Mesendoderm (in vitro differentiated cells): Measurements from ENCODE around the gene SLC12A1.
A peak's percentile ranks its signal among the peaks of the same experiment; 100 is the strongest.

ENCODE experiments used
- DNase-seq: peaks from one replicate; pipeline ENCODE4 v3.0.0; 2013
- H2AK5ac ChIP-seq: 2 replicates; pipeline ENCODE4 v1.6.1; 2013; ENCODE audit warnings: low read length, inconsistent platforms
- H2BK120ac ChIP-seq: 2 replicates; pipeline ENCODE4 v1.6.1; 2013; ENCODE audit warnings: low read depth, mild to moderate bottlenecking, low read length, moderate library complexity, mixed read lengths
- H2BK15ac ChIP-seq: replicated peaks from 2 replicates; pipeline ENCODE4 v1.6.1; 2013; ENCODE audit warnings: low read depth, mild to moderate bottlenecking, moderate library complexity
- H2BK5ac ChIP-seq: 2 replicates; pipeline ENCODE4 v1.6.1; 2013; ENCODE audit warnings: low read length, inconsistent platforms
- H3K18ac ChIP-seq: 2 replicates; pipeline ENCODE4 v1.6.1; 2013; ENCODE audit warnings: mild to moderate bottlenecking, low read length, mixed read lengths
- H3K23ac ChIP-seq: one replicate; pipeline ENCODE4 v1.6.1; 2013; ENCODE audit warnings: low read length
- H3K27ac ChIP-seq: 2 replicates; pipeline ENCODE4 v1.5.1; 2013; ENCODE audit warnings: low read depth, mild to moderate bottlenecking, inconsistent platforms, low read length, moderate library complexity
- H3K27me3 ChIP-seq: 2 replicates; pipeline ENCODE4 v1.6.1; 2013; ENCODE audit warnings: low read length, control low read depth, mild to moderate bottlenecking, inconsistent platforms; ENCODE audit not compliant: insufficient read depth, poor library complexity
- H3K36me3 ChIP-seq: 2 replicates; pipeline ENCODE4 v1.6.1; 2013; ENCODE audit warnings: low read length, inconsistent platforms; ENCODE audit not compliant: control insufficient read depth, insufficient read depth
- H3K4ac ChIP-seq: one replicate; pipeline ENCODE4 v1.6.1; 2013; ENCODE audit warnings: low read depth, mild to moderate bottlenecking, low read length, moderate library complexity
- H3K4me1 ChIP-seq: 2 replicates; pipeline ENCODE4 v1.6.1; 2013; ENCODE audit warnings: low read depth, low read length, inconsistent platforms; ENCODE audit not compliant: control insufficient read depth
- H3K4me2 ChIP-seq: 2 replicates; pipeline ENCODE4 v1.6.1; 2013; ENCODE audit warnings: low read length
- H3K4me3 ChIP-seq: 2 replicates; pipeline ENCODE4 v1.5.1; 2013; ENCODE audit warnings: mild to moderate bottlenecking, low read length
- H3K56ac ChIP-seq: one replicate; pipeline ENCODE4 v1.6.1; 2013; ENCODE audit warnings: low read length
- H3K79me1 ChIP-seq: 2 replicates; pipeline ENCODE4 v1.6.1; 2013; ENCODE audit warnings: low read length, inconsistent platforms
- H3K79me2 ChIP-seq: 2 replicates; pipeline ENCODE4 v1.6.1; 2013; ENCODE audit warnings: mild to moderate bottlenecking, low read length; ENCODE audit not compliant: control insufficient read depth, insufficient read depth
- H3K9ac ChIP-seq: 2 replicates; pipeline ENCODE4 v1.6.1; 2013; ENCODE audit warnings: low read length, inconsistent platforms
- H4K5ac ChIP-seq: one replicate; pipeline ENCODE4 v1.6.1; 2013; ENCODE audit warnings: low read length
- H4K8ac ChIP-seq: one replicate; pipeline ENCODE4 v1.6.1; 2013; ENCODE audit warnings: low read depth, mild to moderate bottlenecking, control low read depth, low read length, moderate library complexity
- WGBS: extraction: QIAGEN DNeasy Blood & Tissue Kit; methylation state at CpG from one replicate; pipeline ENCODE4 v1.1.7; 2013; ENCODE audit warnings: low lambda C conversion rate, missing lambda C conversion rate; ENCODE audit not compliant: insufficient coverage; ENCODE audit errors: extremely low coverage; 5-methylcytosine and 5-hydroxymethylcytosine counted together

SLC12A1 gene

GRCh38 chr15:48242015-48242414 is 35.9 kb downstream of the SLC12A1 start:
- Histone ChIP-seq H2BK15ac (no peak overlapping the region), H3K4ac (no peak overlapping the region), H3K18ac (no peak overlapping the region), H3K79me1 (no peaks in the 10 kb centered on the region), H3K23ac (no peak overlapping the region), H3K56ac (no peak overlapping the region), H2BK5ac (no peak overlapping the region), H3K27ac (no peak overlapping the region), H3K27me3 (no peaks in the 10 kb centered on the region), H3K9ac (no peak overlapping the region), H2BK120ac (no peak overlapping the region), H3K79me2 (no peaks in the 10 kb centered on the region), H3K36me3 (no peaks in the 10 kb centered on the region), H2AK5ac (no peak overlapping the region), H3K4me2 (no peak overlapping the region), H3K4me1 (no peaks in the 10 kb centered on the region), H4K5ac (no peak overlapping the region), H3K4me3 (no peak overlapping the region), H4K8ac (no peak overlapping the region)
- no peak for DNase-seq

DNA sequence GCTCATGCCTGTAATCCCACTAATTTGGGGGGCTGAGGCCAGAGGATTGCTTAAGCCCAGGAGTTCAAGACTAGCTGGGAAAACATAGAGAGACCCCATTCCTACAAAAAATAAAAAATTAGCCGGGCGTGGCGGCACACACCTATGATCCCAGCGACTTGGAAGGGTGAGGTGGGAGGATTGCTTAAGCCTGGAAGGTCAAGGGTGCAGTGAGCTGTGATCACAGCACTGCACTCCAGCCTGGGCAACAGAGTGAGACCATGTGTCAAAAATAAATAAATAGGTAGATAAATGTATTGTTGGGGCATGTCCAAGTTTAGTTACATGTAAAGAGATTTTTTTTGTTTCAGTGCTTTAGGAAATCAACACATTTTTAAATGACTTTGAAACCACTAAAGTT is 36.4 kb downstream of the SLC12A1 start:
- Histone ChIP-seq H3K56ac (no peak overlapping the region), H3K4me2 (no peak overlapping the region), H2BK5ac (no peak overlapping the region), H3K9ac (no peak overlapping the region), H3K36me3 (no peaks in the 10 kb centered on the region), H2BK120ac (no peak overlapping the region), H2BK15ac (no peak overlapping the region), H3K27me3 (no peaks in the 10 kb centered on the region), H3K4me3 (no peak overlapping the region), H3K27ac (no peak overlapping the region), H3K4ac (no peak overlapping the region), H4K5ac (no peak overlapping the region), H2AK5ac (no peak overlapping the region), H3K18ac (no peak overlapping the region), H3K4me1 (no peaks in the 10 kb centered on the region), H3K79me1 (no peaks in the 10 kb centered on the region), H3K79me2 (no peaks in the 10 kb centered on the region), H3K23ac (no peak overlapping the region), H4K8ac (no peak overlapping the region)
- no peak for DNase-seq
- WGBS, result no CpG with 5 or more reads among the region's 4 CpGs

DNA sequence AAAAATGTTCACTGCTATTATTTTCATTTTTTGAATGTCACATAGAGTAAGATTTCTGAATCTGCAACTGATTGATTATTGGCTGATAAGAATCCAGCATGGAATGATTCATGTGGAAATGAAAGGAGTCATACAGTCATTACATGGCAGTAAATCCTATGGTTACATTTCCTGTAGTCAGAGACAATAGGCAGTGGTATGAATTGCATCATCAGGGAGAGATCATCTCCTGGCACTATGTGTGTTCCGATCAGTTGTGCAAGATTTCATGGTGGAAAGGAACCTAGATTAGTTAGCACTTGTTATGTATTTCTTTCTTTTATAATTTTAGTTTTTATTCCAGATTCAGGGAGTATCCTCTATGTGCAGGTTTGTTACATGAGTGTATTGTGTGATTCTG is 38.8 kb downstream of the SLC12A1 start:
- Histone ChIP-seq H3K27me3 (no peaks in the 10 kb centered on the region), H4K5ac (no peak overlapping the region), H3K36me3 (no peaks in the 10 kb centered on the region), H3K4me3 (no peak overlapping the region), H2AK5ac (no peak overlapping the region), H3K56ac (no peak overlapping the region), H3K79me1 (no peaks in the 10 kb centered on the region), H3K4me1 (no peaks in the 10 kb centered on the region), H3K23ac (no peak overlapping the region), H2BK5ac (no peak overlapping the region), H3K4me2 (no peak overlapping the region), H2BK15ac (no peak overlapping the region), H2BK120ac (no peak overlapping the region), H4K8ac (no peak overlapping the region), H3K18ac (no peak overlapping the region), H3K9ac (no peak overlapping the region), H3K4ac (no peak overlapping the region), H3K27ac (no peak overlapping the region), H3K79me2 (no peaks in the 10 kb centered on the region)
- DNase-seq, result no peak
- no CpG with 5 or more reads among the region's 1 CpG for WGBS

- H2BK15ac ChIP-seq, result no peak overlapping the region
- H3K56ac ChIP-seq, result no peak overlapping the region
- no peak overlapping the region for H4K5ac ChIP-seq
- WGBS, result no CpG with 5 or more reads among the region's 5 CpGs
- no peak for DNase-seq
- H2BK120ac ChIP-seq, result no peak overlapping the region
- H3K27ac ChIP-seq, result no peak overlapping the region
- H4K8ac ChIP-seq, result no peak overlapping the region
- no peak overlapping the region for H3K23ac ChIP-seq
- H3K4me1 ChIP-seq, result peaks cover 2% of the 10 kb centered on the region
- H3K4me3 ChIP-seq, result no peak overlapping the region
- H3K18ac ChIP-seq, result no peak overlapping the region
- no peaks in the 10 kb centered on the region for H3K79me1 ChIP-seq
- H3K79me2 ChIP-seq, result no peaks in the 10 kb centered on the region
- H3K9ac ChIP-seq, result no peak overlapping the region
- H3K4ac ChIP-seq, result no peak overlapping the region
- H2AK5ac ChIP-seq, result no peak overlapping the region
- no peaks in the 10 kb centered on the region for H3K27me3 ChIP-seq
- H3K36me3 ChIP-seq, result no peaks in the 10 kb centered on the region
- no peak overlapping the region for H2BK5ac ChIP-seq
- H3K4me2 ChIP-seq, result no peak overlapping the region
These were observed 42.3 kb downstream of the SLC12A1 start for GRCh38 chr15:48248414-48248813.

GRCh38 chr15:48250640-48251076 is 44.6 kb downstream of the SLC12A1 start:
- no peak overlapping the region for H2AK5ac ChIP-seq
- no peak overlapping the region for H2BK5ac ChIP-seq
- no peak overlapping the region for H3K4me2 ChIP-seq
- peak; percentile 87 for DNase-seq
- no peak overlapping the region for H2BK15ac ChIP-seq
- H4K5ac ChIP-seq, result no peak overlapping the region
- H3K4ac ChIP-seq, result no peak overlapping the region
- H3K4me1 ChIP-seq, result peaks cover 2% of the 10 kb centered on the region
- no CpG with 5 or more reads among the region's 6 CpGs for WGBS
- no peaks in the 10 kb centered on the region for H3K79me1 ChIP-seq
- H2BK120ac ChIP-seq, result no peak overlapping the region
- H3K36me3 ChIP-seq, result no peaks in the 10 kb centered on the region
- H3K27me3 ChIP-seq, result no peaks in the 10 kb centered on the region
- no peak overlapping the region for H3K18ac ChIP-seq
- no peaks in the 10 kb centered on the region for H3K79me2 ChIP-seq
- H3K23ac ChIP-seq, result no peak overlapping the region
- H3K9ac ChIP-seq, result no peak overlapping the region
- no peak overlapping the region for H3K27ac ChIP-seq
- H3K56ac ChIP-seq, result peak overlapping the region; percentile 54
- H4K8ac ChIP-seq, result no peak overlapping the region
- H3K4me3 ChIP-seq, result no peak overlapping the region

DNA sequence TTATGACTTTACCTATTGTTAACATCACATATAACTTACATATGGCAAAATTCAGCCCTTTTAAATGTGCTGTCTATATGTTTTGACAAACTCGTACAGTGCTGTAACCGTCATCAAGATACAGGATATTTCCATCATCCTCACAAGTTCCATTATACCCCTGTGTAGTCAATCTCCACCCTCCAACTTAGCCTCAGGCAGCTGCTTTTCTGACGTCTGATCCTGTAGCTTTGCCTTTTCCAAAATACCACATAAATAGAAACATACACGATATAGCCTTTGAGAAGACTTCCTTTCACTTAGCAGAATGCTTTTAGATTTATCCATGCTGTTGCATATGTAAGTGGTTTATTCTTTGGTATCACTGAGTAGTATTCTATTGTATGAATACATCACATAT is 47.1 kb downstream of the SLC12A1 start:
- Histone ChIP-seq H4K5ac (no peak overlapping the region), H3K4me3 (no peak overlapping the region), H4K8ac (no peak overlapping the region), H3K4me2 (no peak overlapping the region), H2BK120ac (no peak overlapping the region), H2BK5ac (no peak overlapping the region), H3K18ac (no peak overlapping the region), H3K9ac (no peak overlapping the region), H3K23ac (no peak overlapping the region), H3K27ac (no peak overlapping the region), H3K36me3 (no peaks in the 10 kb centered on the region), H3K56ac (no peak overlapping the region), H3K4me1 (peaks cover 2% of the 10 kb centered on the region), H2BK15ac (no peak overlapping the region), H3K27me3 (no peaks in the 10 kb centered on the region), H2AK5ac (no peak overlapping the region), H3K79me1 (no peaks in the 10 kb centered on the region), H3K4ac (no peak overlapping the region), H3K79me2 (no peaks in the 10 kb centered on the region)
- no CpG with 5 or more reads among the region's 4 CpGs for WGBS
- DNase-seq, result no peak
